Measurements from ENCODE around the gene RRAD.

The RRAD gene

DNA sequence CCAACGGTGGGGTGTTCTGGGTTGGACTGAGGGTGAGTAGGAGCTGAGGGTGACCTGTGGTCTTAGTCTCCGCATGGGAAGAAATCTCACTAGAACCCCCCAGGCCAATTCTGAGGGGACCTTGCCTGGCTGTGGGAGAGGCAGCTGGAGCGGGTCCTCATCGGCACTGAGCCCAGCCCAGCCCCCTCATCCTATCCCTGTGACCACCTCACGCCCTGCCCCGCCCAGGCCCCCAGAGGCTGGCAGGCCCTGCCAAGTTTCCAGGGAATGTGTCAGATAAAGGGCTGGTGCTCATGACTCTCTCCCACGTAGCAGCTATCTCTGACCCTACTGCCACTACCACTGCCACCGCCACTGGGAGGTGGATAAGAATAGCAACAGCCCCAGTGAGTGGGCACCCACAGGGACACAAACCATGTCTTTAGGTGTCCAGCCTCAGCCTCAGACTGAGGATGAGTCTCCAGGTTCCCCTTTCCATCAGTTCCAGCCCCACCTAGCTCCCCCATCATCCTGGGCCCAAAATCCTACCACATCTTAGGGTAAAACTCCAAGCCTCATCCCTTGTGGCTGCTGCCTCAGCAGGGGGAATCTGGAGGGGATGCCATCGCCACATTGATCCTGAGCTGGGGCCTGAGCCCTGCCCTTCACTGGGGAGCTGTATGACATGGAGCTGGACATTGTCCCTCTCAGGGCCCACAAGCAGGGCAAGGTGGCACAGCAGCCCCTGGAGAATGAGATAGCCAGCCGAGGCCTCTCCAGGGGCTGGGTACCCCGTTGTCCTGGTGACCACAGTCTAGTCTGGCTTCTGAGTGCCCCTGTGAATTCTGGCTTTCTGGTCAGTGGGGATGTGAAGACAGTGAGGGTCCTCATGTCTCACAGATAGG is 21.5 kb downstream of the RRAD start:
- Histone ChIP-seq H3K27me3 (replicated peaks) (peaks cover 2% of the 10 kb centered on the region), H3K4me3 (ENCODE audit: low read depth, low read length) (no peak overlapping the region), H3K27ac (no peak overlapping the region), H3K36me3 (replicated peaks) (no peaks in the 10 kb centered on the region)
- TF ChIP-seq, protein P1, sequence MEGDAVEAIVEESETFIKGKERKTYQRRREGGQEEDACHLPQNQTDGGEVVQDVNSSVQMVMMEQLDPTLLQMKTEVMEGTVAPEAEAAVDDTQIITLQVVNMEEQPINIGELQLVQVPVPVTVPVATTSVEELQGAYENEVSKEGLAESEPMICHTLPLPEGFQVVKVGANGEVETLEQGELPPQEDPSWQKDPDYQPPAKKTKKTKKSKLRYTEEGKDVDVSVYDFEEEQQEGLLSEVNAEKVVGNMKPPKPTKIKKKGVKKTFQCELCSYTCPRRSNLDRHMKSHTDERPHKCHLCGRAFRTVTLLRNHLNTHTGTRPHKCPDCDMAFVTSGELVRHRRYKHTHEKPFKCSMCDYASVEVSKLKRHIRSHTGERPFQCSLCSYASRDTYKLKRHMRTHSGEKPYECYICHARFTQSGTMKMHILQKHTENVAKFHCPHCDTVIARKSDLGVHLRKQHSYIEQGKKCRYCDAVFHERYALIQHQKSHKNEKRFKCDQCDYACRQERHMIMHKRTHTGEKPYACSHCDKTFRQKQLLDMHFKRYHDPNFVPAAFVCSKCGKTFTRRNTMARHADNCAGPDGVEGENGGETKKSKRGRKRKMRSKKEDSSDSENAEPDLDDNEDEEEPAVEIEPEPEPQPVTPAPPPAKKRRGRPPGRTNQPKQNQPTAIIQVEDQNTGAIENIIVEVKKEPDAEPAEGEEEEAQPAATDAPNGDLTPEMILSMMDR (IDR thresholded peaks at IDR 0.05; ENCODE audit: low read depth, low read length, missing control alignments) = no peak
- DNase-seq = no peak
- in situ Hi-C loops (cut with HindIII; ENCODE audit: low pct_ligation_motif_present, low sequenced_read_pairs) = no loop called here

DNA sequence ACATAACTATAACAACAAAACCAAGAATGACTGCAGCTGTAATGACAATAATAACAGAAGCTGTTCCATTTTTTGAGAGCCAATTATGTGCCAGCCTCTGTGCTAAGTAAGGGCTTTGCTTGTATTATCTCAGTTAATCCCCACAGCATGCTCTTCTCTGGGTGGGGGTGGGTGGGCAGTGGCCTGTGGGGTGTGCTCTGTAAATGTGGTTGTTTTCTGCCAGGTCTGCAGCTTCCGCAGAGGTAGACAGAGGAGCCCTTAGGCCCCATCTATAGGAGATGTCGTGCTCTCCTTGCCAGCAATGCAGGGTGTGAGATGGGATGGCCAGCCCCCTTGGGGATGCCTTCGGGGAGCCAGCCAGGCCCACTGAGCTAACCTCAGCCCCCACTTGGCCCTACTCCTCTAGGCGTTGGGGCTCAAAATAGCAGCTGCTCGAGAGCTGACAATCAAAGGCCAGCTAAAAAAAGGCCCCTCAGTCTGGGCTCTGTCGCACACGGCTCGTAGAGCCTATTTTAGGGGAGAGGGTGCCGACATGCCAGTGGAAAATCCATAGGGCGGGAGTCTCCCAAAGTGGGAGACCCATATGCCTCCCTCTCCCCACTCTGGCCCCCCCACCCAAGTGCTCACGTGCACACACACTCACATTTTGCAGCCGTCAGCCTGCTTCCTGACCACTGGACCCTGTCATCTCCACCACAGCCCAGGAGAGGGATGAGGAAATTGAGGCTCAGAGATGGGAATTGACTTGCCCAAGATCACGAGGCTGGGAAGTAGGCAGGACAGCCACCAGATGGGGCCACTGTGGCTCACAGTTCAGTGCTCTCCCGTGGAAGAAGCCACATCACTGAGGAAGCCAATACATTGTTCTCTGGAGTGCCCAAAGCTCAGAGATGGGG is 22.4 kb downstream of the RRAD start:
- Histone ChIP-seq H3K27me3 (replicated peaks) (peaks cover 2% of the 10 kb centered on the region), H3K27ac (no peak overlapping the region), H3K36me3 (replicated peaks) (no peaks in the 10 kb centered on the region), H3K4me3 (ENCODE audit: low read depth, low read length) (no peak overlapping the region)
- in situ Hi-C loops (cut with HindIII; ENCODE audit: low pct_ligation_motif_present, low sequenced_read_pairs) = no loop called here
- DNase-seq = no peak
- TF ChIP-seq, protein P1 (IDR thresholded peaks at IDR 0.05; ENCODE audit: low read depth, low read length, missing control alignments) = no peak

DNA sequence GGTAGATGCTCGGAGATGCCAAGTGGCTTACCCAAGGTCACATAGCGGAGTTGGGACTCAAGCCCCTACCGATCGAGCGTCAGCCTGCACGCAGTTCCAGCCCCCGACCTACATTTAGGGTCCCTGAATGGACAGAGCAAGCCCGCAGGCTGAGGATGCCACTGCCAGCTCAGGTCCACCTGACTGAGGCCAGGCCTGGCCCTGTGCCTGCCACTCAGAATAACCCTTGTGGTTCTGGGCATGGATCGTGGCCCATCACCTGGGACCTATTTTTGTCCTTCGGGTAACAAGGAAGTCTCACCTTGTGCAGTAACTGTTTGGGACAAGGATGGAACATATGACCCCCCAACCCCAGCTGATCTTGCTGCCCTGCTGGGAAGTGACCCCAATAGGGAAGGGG is 23.7 kb downstream of the RRAD start:
- no peaks in the 10 kb centered on the region for H3K36me3 ChIP-seq (replicated peaks)
- H3K4me3 ChIP-seq (ENCODE audit: low read depth, low read length) = no peak overlapping the region
- TF ChIP-seq, protein P1 (IDR thresholded peaks at IDR 0.05; ENCODE audit: low read depth, low read length, missing control alignments) = no peak
- no peak overlapping the region for H3K27ac ChIP-seq
- in situ Hi-C loops (cut with HindIII; ENCODE audit: low pct_ligation_motif_present, low sequenced_read_pairs) = no loop called here
- H3K27me3 ChIP-seq (replicated peaks) = no peaks in the 10 kb centered on the region
- no peak for DNase-seq

DNA sequence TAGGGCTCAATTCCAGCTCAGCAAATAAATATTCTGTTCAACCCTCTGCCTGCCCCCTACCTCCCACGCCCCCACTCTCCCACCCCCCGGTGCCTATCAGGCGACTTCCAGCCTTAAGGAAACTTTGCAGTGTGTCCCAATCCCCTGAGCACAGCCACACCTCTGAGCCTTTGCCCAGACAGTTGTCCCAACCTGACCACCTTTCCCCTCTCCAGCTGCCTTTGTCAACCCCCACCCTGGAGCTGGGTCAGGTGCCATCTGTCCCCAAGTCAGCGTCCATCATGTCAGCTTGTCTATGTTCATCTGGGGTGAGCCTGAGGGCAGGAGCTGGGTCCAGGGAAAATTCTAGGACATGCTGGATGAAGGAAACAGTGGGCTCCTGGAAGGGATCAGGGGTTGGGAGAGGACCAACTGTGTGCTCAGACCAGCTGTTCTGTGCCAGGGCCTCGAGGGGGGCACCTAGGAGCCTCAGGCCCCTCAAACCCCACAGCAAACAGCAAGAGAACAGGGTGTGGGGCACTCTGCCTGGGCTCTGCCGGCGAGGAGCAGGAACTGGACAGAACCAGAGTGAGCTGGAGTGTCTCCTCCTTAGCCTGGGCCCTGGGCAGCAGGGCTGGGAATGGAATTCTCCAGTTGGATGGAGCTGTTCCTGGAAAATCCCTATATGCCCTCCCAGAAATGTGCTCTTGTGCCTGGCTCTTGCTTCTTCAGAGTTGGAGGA is 24.5 kb downstream of the RRAD start:
- in situ Hi-C loops (cut with HindIII; ENCODE audit: low pct_ligation_motif_present, low sequenced_read_pairs) = no loop called here
- Histone ChIP-seq H3K4me3 (ENCODE audit: low read depth, low read length) (no peak overlapping the region), H3K27me3 (replicated peaks) (no peaks in the 10 kb centered on the region), H3K27ac (no peak overlapping the region), H3K36me3 (replicated peaks) (no peaks in the 10 kb centered on the region)
- no peak for DNase-seq
- TF ChIP-seq, protein P1 (IDR thresholded peaks at IDR 0.05; ENCODE audit: low read depth, low read length, missing control alignments) = no peak

DNA sequence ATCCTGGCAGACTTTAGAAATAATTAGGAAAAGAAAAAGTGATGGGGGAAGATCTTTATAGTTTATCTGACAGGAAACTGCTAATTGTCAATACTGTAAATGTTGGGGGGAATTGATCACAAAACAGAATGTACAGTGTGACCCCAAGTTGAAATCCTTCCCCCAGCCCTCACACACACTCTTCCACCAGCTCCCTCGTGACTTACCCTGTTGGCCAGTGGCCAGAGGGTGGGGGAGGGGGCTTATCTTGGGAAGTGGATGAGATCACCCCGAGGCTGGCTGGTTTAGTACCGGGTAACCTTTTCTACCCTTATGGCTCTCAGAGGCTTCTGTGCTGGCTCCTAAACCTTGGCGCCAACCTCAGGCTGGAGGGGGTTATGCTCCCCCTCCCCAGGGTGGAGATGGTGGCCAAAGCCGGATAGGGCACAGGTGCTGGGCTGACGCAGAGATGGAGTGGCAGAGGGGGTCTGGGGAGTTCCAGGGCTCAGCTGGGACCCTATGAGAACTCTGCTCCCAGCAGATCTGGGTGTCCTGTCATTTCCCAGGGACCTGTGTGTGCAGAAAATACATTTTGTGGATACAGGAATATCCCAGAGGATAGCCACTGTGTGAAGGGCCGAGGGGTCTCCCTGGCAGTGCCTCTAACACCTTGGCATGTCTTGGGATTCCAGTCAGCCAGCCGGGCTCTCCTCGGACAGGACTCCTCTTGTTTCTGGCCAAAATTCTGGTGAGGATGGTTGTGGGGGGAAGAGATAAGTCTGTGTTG is 25.2 kb downstream of the RRAD start:
- no peak overlapping the region for H3K4me3 ChIP-seq (ENCODE audit: low read depth, low read length)
- no peaks in the 10 kb centered on the region for H3K27me3 ChIP-seq (replicated peaks)
- H3K36me3 ChIP-seq (replicated peaks) = no peaks in the 10 kb centered on the region
- peak; percentile 75 for DNase-seq
- TF ChIP-seq, protein P1 (IDR thresholded peaks at IDR 0.05; ENCODE audit: low read depth, low read length, missing control alignments) = no peak
- in situ Hi-C loops (cut with HindIII; ENCODE audit: low pct_ligation_motif_present, low sequenced_read_pairs) = no loop called here
- H3K27ac ChIP-seq = no peak overlapping the region
